Right forelimb (tissue), 1 donor: Measurements from ENCODE around the gene ATP11B.

ENCODE experiments used
- DNase-seq: peaks from one replicate; pipeline ENCODE4 v3.0.0-alpha.2; 2018

The ATP11B gene

GRCh38 chr3:182792901-182793662 lies at the start of gene ATP11B:
TSS of gene ATP11B (plus strand) at chr3:182793504. CDS start at chr3:182793760, 256 bp downstream.
- peak; percentile 91 for DNase-seq

- no peak for DNase-seq
These were observed 46.3 kb upstream of the ATP11B start for GRCh38 chr3:182746959-182747358.

GRCh38 chr3:182755308-182755707 lies 38.0 kb upstream of the ATP11B start:
- no peak for DNase-seq

GRCh38 chr3:182755712-182756111 lies 37.6 kb upstream of the ATP11B start:
- DNase-seq: no peak

- no peak for DNase-seq
These were observed 32.6 kb upstream of the ATP11B start for GRCh38 chr3:182760576-182761164.

- DNase-seq: no peak
These were observed 29.4 kb upstream of the ATP11B start for GRCh38 chr3:182763896-182764295.

GRCh38 chr3:182765287-182765686 lies 28.0 kb upstream of the ATP11B start:
- DNase-seq: no peak

- no peak for DNase-seq
These were observed 27.2 kb upstream of the ATP11B start for GRCh38 chr3:182766099-182766498.

GRCh38 chr3:182768413-182768812 lies 24.9 kb upstream of the ATP11B start:
- DNase-seq: no peak

- no peak for DNase-seq
These were observed 23.6 kb upstream of the ATP11B start for GRCh38 chr3:182769673-182770072.

- DNase-seq: no peak
These were observed 11.2 kb upstream of the ATP11B start for GRCh38 chr3:182782149-182782548.

GRCh38 chr3:182783106-182783505 lies 10.2 kb upstream of the ATP11B start:
- DNase-seq: no peak

GRCh38 chr3:182784542-182784941 lies 8.8 kb upstream of the ATP11B start:
- DNase-seq: no peak

- DNase-seq: no peak
These were observed 8.2 kb upstream of the ATP11B start for GRCh38 chr3:182785142-182785541.

GRCh38 chr3:182785756-182786155 lies 7.5 kb upstream of the ATP11B start:
- DNase-seq: no peak

GRCh38 chr3:182786564-182787196 lies 6.6 kb upstream of the ATP11B start:
- DNase-seq: no peak

GRCh38 chr3:182787302-182788036 lies 5.8 kb upstream of the ATP11B start:
- DNase-seq: no peak

- no peak for DNase-seq
These were observed 3.9 kb upstream of the ATP11B start for GRCh38 chr3:182789371-182789770.

GRCh38 chr3:182790612-182791011 lies 2.7 kb upstream of the ATP11B start:
- no peak for DNase-seq

- DNase-seq: peak; percentile 74
These were observed 555 bp downstream of the ATP11B start for GRCh38 chr3:182793663-182794454.

GRCh38 chr3:182794455-182795388 lies 1.4 kb downstream of the ATP11B start:
- DNase-seq: no peak
